Skeletal muscle satellite cell (primary cell): ENCODE results near the gene YTHDF2.
"Not testable (repeated sequence)": the region's sequence is repeated elsewhere in the genome, so short reads cannot be mapped to it uniquely, and the experiment has no call there.

Experiments used
- H3K27me3 ChIP-seq: 2 replicates; pipeline ENCODE4 v1.7.0; 2013; ENCODE audit warnings: low read length; ENCODE audit not compliant: control insufficient read depth, insufficient read depth
- H3K36me3 ChIP-seq: 2 replicates; pipeline ENCODE4 v1.7.0; 2013; ENCODE audit warnings: mild to moderate bottlenecking, control low read depth, low read length; ENCODE audit not compliant: insufficient read depth
- H3K4me1 ChIP-seq: 2 replicates; pipeline ENCODE4 v1.7.0; 2013; ENCODE audit warnings: low read length; ENCODE audit not compliant: control insufficient read depth, insufficient read depth
- H3K4me2 ChIP-seq: 2 replicates; pipeline ENCODE4 v1.7.0; 2013; ENCODE audit warnings: mild to moderate bottlenecking, low read length
- H3K4me3 ChIP-seq: 2 replicates; pipeline ENCODE4 v1.7.0; 2013; ENCODE audit warnings: low read length
- H3K9ac ChIP-seq: 2 replicates; pipeline ENCODE4 v1.7.0; 2013; ENCODE audit warnings: mild to moderate bottlenecking, low read depth, low read length, moderate library complexity
- H3K9me3 ChIP-seq: replicated peaks from 2 replicates; pipeline ENCODE4 v1.7.0; 2013; ENCODE audit warnings: mild to moderate bottlenecking, control low read depth, low read length

The YTHDF2 gene

GRCh38 chr1:28737307-28738132 lies 780 bp downstream of the YTHDF2 start:
- Histone ChIP-seq H3K4me3 (peak overlapping the region; percentile 89), H3K9me3 (no peaks in the 10 kb centered on the region), H3K27me3 (no peaks in the 10 kb centered on the region), H3K4me2 (peak overlapping the region; percentile 88), H3K4me1 (peaks cover 25% of the 10 kb centered on the region), H3K9ac (peak overlapping the region; percentile 98), H3K36me3 (peaks cover 34% of the 10 kb centered on the region)

GRCh38 chr1:28740118-28740517 lies 3.4 kb downstream of the YTHDF2 start:
- Histone ChIP-seq H3K9me3 (no peaks in the 10 kb centered on the region), H3K4me2 (peak overlapping the region; percentile 8), H3K4me3 (no peak overlapping the region), H3K4me1 (peaks cover 25% of the 10 kb centered on the region), H3K36me3 (peaks cover 60% of the 10 kb centered on the region), H3K9ac (no peak overlapping the region), H3K27me3 (no peaks in the 10 kb centered on the region)

- peaks cover 6% of the 10 kb centered on the region for H3K4me1 ChIP-seq
- H3K9ac ChIP-seq, result no peak overlapping the region
- no peak overlapping the region for H3K4me2 ChIP-seq
- H3K4me3 ChIP-seq, result no peak overlapping the region
- H3K36me3 ChIP-seq, result peaks cover 77% of the 10 kb centered on the region
- H3K27me3 ChIP-seq, result no peaks in the 10 kb centered on the region
- H3K9me3 ChIP-seq, result no peaks in the 10 kb centered on the region
These were observed 7.4 kb downstream of the YTHDF2 start for GRCh38 chr1:28744184-28744583.

- H3K9ac ChIP-seq, result no peak overlapping the region
- no peak overlapping the region for H3K4me2 ChIP-seq
- no peaks in the 10 kb centered on the region for H3K27me3 ChIP-seq
- H3K4me1 ChIP-seq, result peaks cover 8% of the 10 kb centered on the region
- no peak overlapping the region for H3K4me3 ChIP-seq
- no peaks in the 10 kb centered on the region for H3K9me3 ChIP-seq
- peaks cover 66% of the 10 kb centered on the region for H3K36me3 ChIP-seq
These were observed 9.0 kb downstream of the YTHDF2 start for GRCh38 chr1:28745653-28746173.

- H3K4me2 ChIP-seq, result no peak overlapping the region
- no peak overlapping the region for H3K4me3 ChIP-seq
- peaks cover 25% of the 10 kb centered on the region for H3K4me1 ChIP-seq
- no peaks in the 10 kb centered on the region for H3K27me3 ChIP-seq
- H3K9ac ChIP-seq, result no peak overlapping the region
- peaks cover 33% of the 10 kb centered on the region for H3K36me3 ChIP-seq
- H3K9me3 ChIP-seq, result no peaks in the 10 kb centered on the region
These were observed 13.6 kb downstream of the YTHDF2 start for GRCh38 chr1:28750330-28750729.

GRCh38 chr1:28750771-28751294 lies 14.1 kb downstream of the YTHDF2 start:
- peaks cover 30% of the 10 kb centered on the region for H3K4me1 ChIP-seq

GRCh38 chr1:28751315-28752060 lies 14.7 kb downstream of the YTHDF2 start:
- no peak overlapping the region for H3K9ac ChIP-seq
- H3K4me1 ChIP-seq, result peaks cover 33% of the 10 kb centered on the region
- no peaks in the 10 kb centered on the region for H3K27me3 ChIP-seq
- peaks cover 32% of the 10 kb centered on the region for H3K36me3 ChIP-seq
- peak overlapping the region; percentile 52 for H3K4me2 ChIP-seq
- H3K4me3 ChIP-seq, result no peak overlapping the region
- H3K9me3 ChIP-seq, result no peaks in the 10 kb centered on the region

More at GRCh38 chr1:28750771-28751294, 14.1 kb downstream of the YTHDF2 start:
- Histone ChIP-seq H3K36me3 (peaks cover 33% of the 10 kb centered on the region), H3K4me2 (peak overlapping the region; percentile 52)
- not testable (repeated sequence) for H3K4me3 ChIP-seq, H3K27me3 ChIP-seq, H3K9me3 ChIP-seq, H3K9ac ChIP-seq

- Histone ChIP-seq H3K36me3 (peaks cover 43% of the 10 kb centered on the region), H3K4me1 (peaks cover 25% of the 10 kb centered on the region), H3K9me3 (no peaks in the 10 kb centered on the region), H3K27me3 (no peaks in the 10 kb centered on the region), H3K4me2 (peak overlapping the region; percentile 27), H3K4me3 (no peak overlapping the region), H3K9ac (no peak overlapping the region)
These were observed 19.0 kb downstream of the YTHDF2 start for GRCh38 chr1:28755701-28756100.

GRCh38 chr1:28756846-28757245 lies 20.1 kb downstream of the YTHDF2 start:
- H3K36me3 ChIP-seq, result peaks cover 42% of the 10 kb centered on the region
- no peak overlapping the region for H3K4me3 ChIP-seq
- H3K9ac ChIP-seq, result no peak overlapping the region
- H3K27me3 ChIP-seq, result no peaks in the 10 kb centered on the region
- no peak overlapping the region for H3K4me2 ChIP-seq
- H3K9me3 ChIP-seq, result no peaks in the 10 kb centered on the region
- peaks cover 14% of the 10 kb centered on the region for H3K4me1 ChIP-seq

GRCh38 chr1:28758420-28758819 lies 21.7 kb downstream of the YTHDF2 start:
- Histone ChIP-seq H3K9ac (no peak overlapping the region), H3K36me3 (peaks cover 39% of the 10 kb centered on the region), H3K4me2 (no peak overlapping the region), H3K27me3 (no peaks in the 10 kb centered on the region), H3K4me1 (peaks cover 13% of the 10 kb centered on the region), H3K4me3 (no peak overlapping the region), H3K9me3 (no peaks in the 10 kb centered on the region)

- H3K9me3 ChIP-seq, result no peaks in the 10 kb centered on the region
- no peak overlapping the region for H3K4me2 ChIP-seq
- H3K4me3 ChIP-seq, result no peak overlapping the region
- peaks cover 38% of the 10 kb centered on the region for H3K36me3 ChIP-seq
- H3K27me3 ChIP-seq, result no peaks in the 10 kb centered on the region
- no peak overlapping the region for H3K9ac ChIP-seq
- peaks cover 13% of the 10 kb centered on the region for H3K4me1 ChIP-seq
These were observed 22.5 kb downstream of the YTHDF2 start for GRCh38 chr1:28759257-28759656.
